PC-9 (cell line): ENCODE results near the gene NID1.

Source experiments
- CTCF ChIP-seq: fragments of 200-600 bp; sonication (generic); conservative IDR thresholded peaks from 2 replicates; pipeline ENCODE4 v1.6.1; 2017; ENCODE audit warnings: mixed run types, antibody characterized with exemption, mild to moderate bottlenecking, moderate library complexity
- EZH2 ChIP-seq: fragments of 200-600 bp; sonication (generic); IDR thresholded peaks from 2 replicates; pipeline ENCODE4 v1.8.0; 2017; ENCODE audit warnings: antibody characterized with exemption, low read depth

DNA sequence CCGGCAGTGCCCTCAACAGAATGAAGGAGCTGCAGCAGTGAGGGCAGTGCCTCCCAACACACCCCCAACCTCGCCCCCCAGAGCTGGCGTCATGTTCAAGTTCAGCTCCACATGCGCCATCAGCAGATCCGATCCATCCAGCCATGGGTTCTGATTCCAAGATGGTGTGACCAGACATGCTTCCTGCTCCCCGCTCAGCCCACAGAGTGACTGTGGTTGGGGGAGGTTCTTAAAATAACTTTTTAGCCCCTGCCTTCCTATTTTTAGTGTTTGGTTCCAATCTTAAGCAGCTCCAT, 47.4 kb upstream of the NID1 start:
- TF ChIP-seq CTCF: no peak
- TF ChIP-seq EZH2: no peak
